ENCODE measurements around the gene SLC16A11. TPM values are rescaled to one million over a fixed set of nuclear protein-coding genes. Genes with fewer than 3 reads are reported as not detected.

Gene SLC16A11
- total RNA-seq, 3 donors from 2014 or later = 1.5 to 3.6 TPM; not detected in 1

DNA sequence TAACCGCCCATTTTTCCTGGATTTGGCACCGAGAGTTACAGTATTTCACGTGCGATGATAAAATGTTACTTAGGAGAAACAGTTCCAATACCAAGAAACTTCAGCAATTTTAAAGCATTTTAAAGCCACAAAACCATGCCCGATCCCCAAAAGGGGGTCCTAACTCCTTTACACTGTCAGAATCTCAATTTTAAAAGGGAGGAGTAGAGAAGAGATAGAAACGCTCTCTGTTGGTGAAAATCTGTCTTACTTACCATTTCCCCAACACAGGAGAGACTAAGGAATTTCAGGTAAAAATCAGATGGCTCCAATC lies 32.0 kb downstream of the SLC16A11 start:
- Histone ChIP-seq H3K36me3 (no peaks in the 10 kb centered on the region), H3K27ac (peak overlapping the region; percentile 97 to 100), H3K4me1 (peaks cover 14 to 19% of the 10 kb centered on the region in 2 donors), H3K9me3 (no peaks in the 10 kb centered on the region), H3K27me3 (no peaks in the 10 kb centered on the region), H3K4me3 (peak overlapping the region; percentile 67 to 93 (median 87))
- intact Hi-C loops (cut with DNase I; ENCODE audit: low total_unique reads) = no loop called here
- no peak for DNase-seq (ENCODE audit: low spot score in 2 of 2)
- TF ChIP-seq POLR2AphosphoS5 (IDR thresholded peaks at IDR 0.05) (no peak), POLR2A (IDR thresholded peaks at IDR 0.05) (no peak)
- TF ChIP-seq, protein P1, sequence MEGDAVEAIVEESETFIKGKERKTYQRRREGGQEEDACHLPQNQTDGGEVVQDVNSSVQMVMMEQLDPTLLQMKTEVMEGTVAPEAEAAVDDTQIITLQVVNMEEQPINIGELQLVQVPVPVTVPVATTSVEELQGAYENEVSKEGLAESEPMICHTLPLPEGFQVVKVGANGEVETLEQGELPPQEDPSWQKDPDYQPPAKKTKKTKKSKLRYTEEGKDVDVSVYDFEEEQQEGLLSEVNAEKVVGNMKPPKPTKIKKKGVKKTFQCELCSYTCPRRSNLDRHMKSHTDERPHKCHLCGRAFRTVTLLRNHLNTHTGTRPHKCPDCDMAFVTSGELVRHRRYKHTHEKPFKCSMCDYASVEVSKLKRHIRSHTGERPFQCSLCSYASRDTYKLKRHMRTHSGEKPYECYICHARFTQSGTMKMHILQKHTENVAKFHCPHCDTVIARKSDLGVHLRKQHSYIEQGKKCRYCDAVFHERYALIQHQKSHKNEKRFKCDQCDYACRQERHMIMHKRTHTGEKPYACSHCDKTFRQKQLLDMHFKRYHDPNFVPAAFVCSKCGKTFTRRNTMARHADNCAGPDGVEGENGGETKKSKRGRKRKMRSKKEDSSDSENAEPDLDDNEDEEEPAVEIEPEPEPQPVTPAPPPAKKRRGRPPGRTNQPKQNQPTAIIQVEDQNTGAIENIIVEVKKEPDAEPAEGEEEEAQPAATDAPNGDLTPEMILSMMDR (IDR thresholded peaks at IDR 0.05) = no peak

DNA sequence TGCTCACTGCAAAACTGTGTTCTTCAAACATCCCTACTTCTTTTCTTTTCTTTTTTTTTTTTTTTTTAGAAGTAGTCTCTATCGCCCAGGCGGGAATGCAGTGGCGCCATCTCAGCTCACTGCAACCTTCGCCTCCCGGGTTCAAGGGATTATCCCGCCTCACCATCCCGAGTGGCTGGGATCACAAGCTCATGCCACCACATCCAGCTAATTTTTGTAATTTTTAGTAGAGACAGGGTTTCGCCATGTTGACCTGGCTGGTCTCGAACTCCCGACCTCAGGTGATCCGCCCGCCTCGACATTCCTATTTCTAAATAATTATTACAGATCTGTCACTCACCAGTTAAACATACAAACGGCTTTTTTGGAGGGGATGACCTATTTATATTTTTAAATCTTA lies 32.5 kb downstream of the SLC16A11 start:
- H3K4me3 ChIP-seq = peak overlapping the region; percentile 67 to 93 (median 87)
- H3K4me1 ChIP-seq = peaks cover 13 to 18% of the 10 kb centered on the region in 2 donors
- no peak for DNase-seq (ENCODE audit: low spot score in 2 of 2)
- TF ChIP-seq, protein P1 (IDR thresholded peaks at IDR 0.05) = no peak
- TF ChIP-seq POLR2A (IDR thresholded peaks at IDR 0.05) (no peak), POLR2AphosphoS5 (IDR thresholded peaks at IDR 0.05) (no peak)
- no peaks in the 10 kb centered on the region for H3K36me3 ChIP-seq
- intact Hi-C loops (cut with DNase I; ENCODE audit: low total_unique reads) = no loop called here
- H3K27me3 ChIP-seq = no peaks in the 10 kb centered on the region
- no peaks in the 10 kb centered on the region for H3K9me3 ChIP-seq
- peak overlapping the region in 1 of 2 donors; percentile 97 for H3K27ac ChIP-seq

DNA sequence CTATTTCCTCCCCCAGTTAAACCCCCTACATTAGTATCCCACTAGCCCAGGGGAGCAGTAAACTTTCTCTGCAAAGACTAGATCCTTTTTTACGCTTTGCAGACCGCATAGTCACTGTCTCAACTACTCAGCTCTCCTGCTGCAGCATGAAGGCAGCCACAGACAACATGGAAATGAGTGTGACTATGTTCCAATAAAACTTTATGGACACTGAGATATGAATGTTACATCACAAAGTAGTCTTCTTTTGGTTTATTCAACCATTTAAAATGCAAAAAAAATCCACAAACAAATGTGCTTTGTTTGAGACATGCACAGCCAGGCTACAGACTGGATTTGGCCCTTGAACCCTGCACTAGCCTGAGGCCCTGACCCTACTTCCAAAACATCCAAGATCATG lies 33.4 kb downstream of the SLC16A11 start:
- TF ChIP-seq POLR2A (IDR thresholded peaks at IDR 0.05) (no peak), POLR2AphosphoS5 (IDR thresholded peaks at IDR 0.05) (no peak)
- TF ChIP-seq, protein P1 (IDR thresholded peaks at IDR 0.05) = no peak
- Histone ChIP-seq H3K9me3 (no peaks in the 10 kb centered on the region), H3K4me3 (peak overlapping the region in 1 of 3 donors; percentile 87), H3K27ac (peak overlapping the region in 1 of 2 donors; percentile 97), H3K27me3 (no peaks in the 10 kb centered on the region), H3K36me3 (no peaks in the 10 kb centered on the region), H3K4me1 (peaks cover 12 to 18% of the 10 kb centered on the region in 2 donors)
- intact Hi-C loops (cut with DNase I; ENCODE audit: low total_unique reads) = no loop called here
- DNase-seq (ENCODE audit: low spot score in 2 of 2) = no peak

DNA sequence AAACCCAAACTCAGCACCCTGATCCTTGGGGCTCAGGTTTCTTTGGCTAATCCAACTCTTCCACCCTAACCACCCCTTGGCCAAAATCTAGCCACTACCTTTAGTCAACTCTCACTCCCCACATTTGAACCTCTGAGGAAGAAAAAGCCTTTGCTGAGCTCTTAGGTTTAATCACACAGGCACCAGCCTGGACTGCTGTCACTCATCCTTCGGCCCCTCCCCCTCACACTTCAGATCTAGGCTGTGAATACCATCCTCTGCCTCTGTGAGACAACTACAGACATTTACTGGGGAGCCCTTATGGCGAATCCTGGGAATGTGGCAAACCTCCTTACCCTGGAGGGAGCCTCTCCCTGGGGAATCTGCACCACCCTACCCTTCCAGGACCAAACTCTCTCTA lies 36.7 kb downstream of the SLC16A11 start:
- DNase-seq (ENCODE audit: low spot score in 2 of 2) = no peak
- Histone ChIP-seq H3K27me3 (no peaks in the 10 kb centered on the region), H3K4me3 (no peak overlapping the region), H3K9me3 (no peaks in the 10 kb centered on the region), H3K27ac (no peak overlapping the region), H3K36me3 (no peaks in the 10 kb centered on the region), H3K4me1 (peaks cover 2 to 11% of the 10 kb centered on the region in 2 donors)
- intact Hi-C loops (cut with DNase I; ENCODE audit: low total_unique reads) = loop anchor here (10.0 kb wide), 1 partner anchor 92 kb away; no protein-coding TSS in a partner anchor
- TF ChIP-seq POLR2A (IDR thresholded peaks at IDR 0.05) (no peak), POLR2AphosphoS5 (IDR thresholded peaks at IDR 0.05) (no peak)
- TF ChIP-seq, protein P1 (IDR thresholded peaks at IDR 0.05) = no peak

DNA sequence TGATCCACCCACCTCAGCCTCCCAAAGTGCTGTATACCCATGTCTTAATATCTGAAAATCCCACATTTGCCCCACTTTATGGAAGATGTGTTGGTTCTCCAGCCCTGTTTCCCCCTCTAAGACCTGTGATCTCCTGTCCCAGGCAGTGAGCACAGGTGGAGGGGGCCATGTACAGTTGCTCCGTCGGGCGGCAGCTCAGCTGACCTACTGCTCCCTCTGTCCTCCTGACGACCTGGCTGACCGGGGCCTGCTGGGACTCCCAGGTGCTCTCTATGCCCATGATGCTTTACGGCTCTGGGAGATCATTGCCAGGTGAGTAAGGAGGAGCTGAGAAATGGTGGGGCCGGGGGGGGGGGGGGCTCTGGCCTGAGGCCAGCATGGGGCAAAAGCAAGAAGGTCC lies 38.2 kb downstream of the SLC16A11 start:
- Histone ChIP-seq H3K9me3 (no peaks in the 10 kb centered on the region), H3K36me3 (no peaks in the 10 kb centered on the region), H3K4me1 (peaks cover 0 to 6% of the 10 kb centered on the region in 2 donors), H3K27me3 (no peaks in the 10 kb centered on the region), H3K27ac (no peak overlapping the region), H3K4me3 (no peak overlapping the region)
- intact Hi-C loops (cut with DNase I; ENCODE audit: low total_unique reads) = loop anchor here (10.0 kb wide), 1 partner anchor 91 kb away; no protein-coding TSS in a partner anchor
- no peak for DNase-seq (ENCODE audit: low spot score in 2 of 2)
- TF ChIP-seq, protein P1 (IDR thresholded peaks at IDR 0.05) = no peak
- TF ChIP-seq POLR2AphosphoS5 (IDR thresholded peaks at IDR 0.05) = no peak
- TF ChIP-seq POLR2A (IDR thresholded peaks at IDR 0.05) = no peak
